ENCODE results near the gene SYNE4. TPM values are rescaled to one million over a fixed set of nuclear protein-coding genes. Genes with fewer than 3 reads are reported as not detected.

The SYNE4 gene
- total and polyA plus RNA-seq, 9 of the 15 experiments (the other 6 are each of a cell fraction or from before 2014, with no cell fraction given), result 0.03 to 0.65 (median 0.29) TPM

DNA sequence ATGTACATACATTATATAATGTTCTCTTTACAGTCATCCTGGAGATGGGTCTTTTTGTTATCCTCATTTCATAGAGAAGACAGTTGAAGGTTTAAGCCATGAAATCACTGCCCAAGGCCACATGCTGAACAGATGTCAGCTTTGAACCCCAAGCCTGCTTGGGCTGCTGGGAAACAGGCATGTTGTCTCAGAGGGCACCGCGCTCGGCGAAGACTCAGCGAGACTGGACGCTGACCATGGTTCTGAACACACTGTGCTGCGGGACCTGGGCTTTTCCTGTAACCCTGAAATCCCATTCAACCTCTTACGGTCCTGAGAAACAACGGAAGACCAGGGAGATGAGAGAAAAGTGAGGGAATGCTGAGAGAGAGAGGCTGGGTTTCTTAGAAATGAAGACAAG, 45.1 kb downstream of the SYNE4 start (continued):
- TF ChIP-seq, protein P1, sequence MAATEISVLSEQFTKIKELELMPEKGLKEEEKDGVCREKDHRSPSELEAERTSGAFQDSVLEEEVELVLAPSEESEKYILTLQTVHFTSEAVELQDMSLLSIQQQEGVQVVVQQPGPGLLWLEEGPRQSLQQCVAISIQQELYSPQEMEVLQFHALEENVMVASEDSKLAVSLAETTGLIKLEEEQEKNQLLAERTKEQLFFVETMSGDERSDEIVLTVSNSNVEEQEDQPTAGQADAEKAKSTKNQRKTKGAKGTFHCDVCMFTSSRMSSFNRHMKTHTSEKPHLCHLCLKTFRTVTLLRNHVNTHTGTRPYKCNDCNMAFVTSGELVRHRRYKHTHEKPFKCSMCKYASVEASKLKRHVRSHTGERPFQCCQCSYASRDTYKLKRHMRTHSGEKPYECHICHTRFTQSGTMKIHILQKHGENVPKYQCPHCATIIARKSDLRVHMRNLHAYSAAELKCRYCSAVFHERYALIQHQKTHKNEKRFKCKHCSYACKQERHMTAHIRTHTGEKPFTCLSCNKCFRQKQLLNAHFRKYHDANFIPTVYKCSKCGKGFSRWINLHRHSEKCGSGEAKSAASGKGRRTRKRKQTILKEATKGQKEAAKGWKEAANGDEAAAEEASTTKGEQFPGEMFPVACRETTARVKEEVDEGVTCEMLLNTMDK (IDR thresholded peaks at IDR 0.05; ENCODE audit: borderline replicate concordance, insufficient read depth, low read depth, low read length, poor library complexity, severe bottlenecking), result no peak
- TF ChIP-seq SRSF1 (IDR thresholded peaks at IDR 0.05; ENCODE audit: low read depth, low read length) (no peak), NCOA1 (IDR thresholded peaks at IDR 0.05; ENCODE audit: low read depth) (peak; percentile 26; the same call in 1 of the 2 replicates), ASH1L (IDR thresholded peaks at IDR 0.05; ENCODE audit: borderline replicate concordance, low read depth, partially characterized antibody) (no peak), SIN3A (IDR thresholded peaks at IDR 0.05; ENCODE audit: borderline replicate concordance in 2 of 2, control insufficient read depth in 1 of 2, low read depth in 2 of 2, low read length in 2 of 2) (peak in 1 of 2 experiments; percentile 66; a peak in 1 of 4 replicates), BRD9 (IDR thresholded peaks at IDR 0.05; ENCODE audit: low read depth, partially characterized antibody) (no peak), ZNF311 (CRISPR knock-in tag; IDR thresholded peaks at IDR 0.05) (no peak), LEF1 (IDR thresholded peaks at IDR 0.05) (no peak), CEBPB (tag; IDR thresholded peaks at IDR 0.05) (no peak), MIER1 (IDR thresholded peaks at IDR 0.05; ENCODE audit: low read depth) (peak; percentile 92), KAT7 (CRISPR knock-in tag; IDR thresholded peaks at IDR 0.05; ENCODE audit: borderline replicate concordance) (no peak), HNRNPK (IDR thresholded peaks at IDR 0.05; ENCODE audit: low read depth, low read length, poor library complexity, severe bottlenecking) (no peak), CBFB (CRISPR knock-in tag; IDR thresholded peaks at IDR 0.05) (no peak), EHMT2 (IDR thresholded peaks at IDR 0.05) (peak; percentile 97), NFATC3 (IDR thresholded peaks at IDR 0.05) (no peak)
- TF ChIP-seq, protein P2, sequence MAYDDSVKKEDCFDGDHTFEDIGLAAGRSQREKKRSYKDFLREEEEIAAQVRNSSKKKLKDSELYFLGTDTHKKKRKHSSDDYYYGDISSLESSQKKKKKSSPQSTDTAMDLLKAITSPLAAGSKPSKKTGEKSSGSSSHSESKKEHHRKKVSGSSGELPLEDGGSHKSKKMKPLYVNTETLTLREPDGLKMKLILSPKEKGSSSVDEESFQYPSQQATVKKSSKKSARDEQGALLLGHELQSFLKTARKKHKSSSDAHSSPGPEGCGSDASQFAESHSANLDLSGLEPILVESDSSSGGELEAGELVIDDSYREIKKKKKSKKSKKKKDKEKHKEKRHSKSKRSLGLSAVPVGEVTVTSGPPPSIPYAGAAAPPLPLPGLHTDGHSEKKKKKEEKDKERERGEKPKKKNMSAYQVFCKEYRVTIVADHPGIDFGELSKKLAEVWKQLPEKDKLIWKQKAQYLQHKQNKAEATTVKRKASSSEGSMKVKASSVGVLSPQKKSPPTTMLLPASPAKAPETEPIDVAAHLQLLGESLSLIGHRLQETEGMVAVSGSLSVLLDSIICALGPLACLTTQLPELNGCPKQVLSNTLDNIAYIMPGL (CRISPR knock-in tag; IDR thresholded peaks at IDR 0.05), result no peak
- TF ChIP-seq, protein P3, sequence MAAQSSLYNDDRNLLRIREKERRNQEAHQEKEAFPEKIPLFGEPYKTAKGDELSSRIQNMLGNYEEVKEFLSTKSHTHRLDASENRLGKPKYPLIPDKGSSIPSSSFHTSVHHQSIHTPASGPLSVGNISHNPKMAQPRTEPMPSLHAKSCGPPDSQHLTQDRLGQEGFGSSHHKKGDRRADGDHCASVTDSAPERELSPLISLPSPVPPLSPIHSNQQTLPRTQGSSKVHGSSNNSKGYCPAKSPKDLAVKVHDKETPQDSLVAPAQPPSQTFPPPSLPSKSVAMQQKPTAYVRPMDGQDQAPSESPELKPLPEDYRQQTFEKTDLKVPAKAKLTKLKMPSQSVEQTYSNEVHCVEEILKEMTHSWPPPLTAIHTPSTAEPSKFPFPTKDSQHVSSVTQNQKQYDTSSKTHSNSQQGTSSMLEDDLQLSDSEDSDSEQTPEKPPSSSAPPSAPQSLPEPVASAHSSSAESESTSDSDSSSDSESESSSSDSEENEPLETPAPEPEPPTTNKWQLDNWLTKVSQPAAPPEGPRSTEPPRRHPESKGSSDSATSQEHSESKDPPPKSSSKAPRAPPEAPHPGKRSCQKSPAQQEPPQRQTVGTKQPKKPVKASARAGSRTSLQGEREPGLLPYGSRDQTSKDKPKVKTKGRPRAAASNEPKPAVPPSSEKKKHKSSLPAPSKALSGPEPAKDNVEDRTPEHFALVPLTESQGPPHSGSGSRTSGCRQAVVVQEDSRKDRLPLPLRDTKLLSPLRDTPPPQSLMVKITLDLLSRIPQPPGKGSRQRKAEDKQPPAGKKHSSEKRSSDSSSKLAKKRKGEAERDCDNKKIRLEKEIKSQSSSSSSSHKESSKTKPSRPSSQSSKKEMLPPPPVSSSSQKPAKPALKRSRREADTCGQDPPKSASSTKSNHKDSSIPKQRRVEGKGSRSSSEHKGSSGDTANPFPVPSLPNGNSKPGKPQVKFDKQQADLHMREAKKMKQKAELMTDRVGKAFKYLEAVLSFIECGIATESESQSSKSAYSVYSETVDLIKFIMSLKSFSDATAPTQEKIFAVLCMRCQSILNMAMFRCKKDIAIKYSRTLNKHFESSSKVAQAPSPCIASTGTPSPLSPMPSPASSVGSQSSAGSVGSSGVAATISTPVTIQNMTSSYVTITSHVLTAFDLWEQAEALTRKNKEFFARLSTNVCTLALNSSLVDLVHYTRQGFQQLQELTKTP (IDR thresholded peaks at IDR 0.05; ENCODE audit: low read depth in 1 of 2, partially characterized antibody in 2 of 2), result peak in 1 of 2 experiments; percentile 72
- TF ChIP-seq, protein P4, sequence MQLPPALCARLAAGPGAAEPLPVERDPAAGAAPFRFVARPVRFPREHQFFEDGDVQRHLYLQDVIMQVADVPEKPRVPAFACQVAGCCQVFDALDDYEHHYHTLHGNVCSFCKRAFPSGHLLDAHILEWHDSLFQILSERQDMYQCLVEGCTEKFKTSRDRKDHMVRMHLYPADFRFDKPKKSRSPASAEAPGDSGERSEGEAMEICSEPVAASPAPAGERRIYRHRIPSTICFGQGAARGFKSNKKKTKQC (CRISPR knock-in tag; IDR thresholded peaks at IDR 0.05), result 0 out of 2 replicates have a peak, but pooled peaks have one; percentile 56

Data from K562 (cell line).